AG10803 (cell line): ENCODE results near the gene SMAD7.

Source experiments
- DNase-seq: peaks from one replicate; pipeline ENCODE4 v3.0.0; 2010; ENCODE audit warnings: low read depth
- H3K4me3 ChIP-seq: 2 replicates; pipeline ENCODE4 v1.5.1; 2011; ENCODE audit warnings: mild to moderate bottlenecking, low read length, control low read depth
- TF ChIP-seq, protein P1 (sequence below): conservative IDR thresholded peaks from 2 replicates; pipeline ENCODE4 v1.5.1; 2011; ENCODE audit warnings: mild to moderate bottlenecking, low read length, control low read depth, inconsistent platforms

The SMAD7 gene

GRCh38 chr18:48896875-48897511 lies 53.8 kb downstream of the SMAD7 start:
- no peak overlapping the region for H3K4me3 ChIP-seq
- DNase-seq = peak; percentile 21
- TF ChIP-seq, protein P1, sequence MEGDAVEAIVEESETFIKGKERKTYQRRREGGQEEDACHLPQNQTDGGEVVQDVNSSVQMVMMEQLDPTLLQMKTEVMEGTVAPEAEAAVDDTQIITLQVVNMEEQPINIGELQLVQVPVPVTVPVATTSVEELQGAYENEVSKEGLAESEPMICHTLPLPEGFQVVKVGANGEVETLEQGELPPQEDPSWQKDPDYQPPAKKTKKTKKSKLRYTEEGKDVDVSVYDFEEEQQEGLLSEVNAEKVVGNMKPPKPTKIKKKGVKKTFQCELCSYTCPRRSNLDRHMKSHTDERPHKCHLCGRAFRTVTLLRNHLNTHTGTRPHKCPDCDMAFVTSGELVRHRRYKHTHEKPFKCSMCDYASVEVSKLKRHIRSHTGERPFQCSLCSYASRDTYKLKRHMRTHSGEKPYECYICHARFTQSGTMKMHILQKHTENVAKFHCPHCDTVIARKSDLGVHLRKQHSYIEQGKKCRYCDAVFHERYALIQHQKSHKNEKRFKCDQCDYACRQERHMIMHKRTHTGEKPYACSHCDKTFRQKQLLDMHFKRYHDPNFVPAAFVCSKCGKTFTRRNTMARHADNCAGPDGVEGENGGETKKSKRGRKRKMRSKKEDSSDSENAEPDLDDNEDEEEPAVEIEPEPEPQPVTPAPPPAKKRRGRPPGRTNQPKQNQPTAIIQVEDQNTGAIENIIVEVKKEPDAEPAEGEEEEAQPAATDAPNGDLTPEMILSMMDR = no peak

- H3K4me3 ChIP-seq = no peak overlapping the region
- DNase-seq = no peak
Observed at GRCh38 chr18:48896326-48896874, 54.4 kb downstream of the SMAD7 start.

DNA sequence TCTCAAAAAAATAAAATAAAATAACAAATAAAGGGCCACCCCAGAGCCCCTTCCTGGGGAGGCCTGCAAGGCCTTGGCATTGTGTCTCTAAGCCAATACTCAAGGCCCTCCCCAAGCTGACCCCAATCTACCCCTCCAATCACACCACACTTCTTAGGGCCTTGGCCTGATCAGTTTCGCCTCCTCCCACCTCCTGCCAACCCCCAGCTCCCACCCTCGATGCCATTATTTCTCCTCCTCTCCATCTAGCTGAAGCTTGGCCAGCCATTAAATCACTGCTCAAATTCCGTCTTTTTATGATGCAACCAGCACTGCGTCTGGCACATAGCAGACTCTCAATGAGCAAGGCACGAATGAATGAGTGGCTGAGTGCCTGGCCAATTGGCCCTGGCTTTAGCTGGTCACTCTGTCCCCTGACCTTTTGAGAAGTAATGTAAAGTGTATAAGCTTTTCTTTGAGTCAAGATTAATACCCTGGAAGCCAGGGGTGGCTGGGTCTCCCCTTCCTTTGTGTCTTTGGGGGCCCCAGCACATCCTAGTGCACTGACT lies 55.9 kb downstream of the SMAD7 start:
- no peak for DNase-seq
- H3K4me3 ChIP-seq = no peak overlapping the region
- TF ChIP-seq, protein P1 = no peak

More at GRCh38 chr18:48896326-48896874, 54.4 kb downstream of the SMAD7 start:
- TF ChIP-seq, protein P1 = no peak

DNA sequence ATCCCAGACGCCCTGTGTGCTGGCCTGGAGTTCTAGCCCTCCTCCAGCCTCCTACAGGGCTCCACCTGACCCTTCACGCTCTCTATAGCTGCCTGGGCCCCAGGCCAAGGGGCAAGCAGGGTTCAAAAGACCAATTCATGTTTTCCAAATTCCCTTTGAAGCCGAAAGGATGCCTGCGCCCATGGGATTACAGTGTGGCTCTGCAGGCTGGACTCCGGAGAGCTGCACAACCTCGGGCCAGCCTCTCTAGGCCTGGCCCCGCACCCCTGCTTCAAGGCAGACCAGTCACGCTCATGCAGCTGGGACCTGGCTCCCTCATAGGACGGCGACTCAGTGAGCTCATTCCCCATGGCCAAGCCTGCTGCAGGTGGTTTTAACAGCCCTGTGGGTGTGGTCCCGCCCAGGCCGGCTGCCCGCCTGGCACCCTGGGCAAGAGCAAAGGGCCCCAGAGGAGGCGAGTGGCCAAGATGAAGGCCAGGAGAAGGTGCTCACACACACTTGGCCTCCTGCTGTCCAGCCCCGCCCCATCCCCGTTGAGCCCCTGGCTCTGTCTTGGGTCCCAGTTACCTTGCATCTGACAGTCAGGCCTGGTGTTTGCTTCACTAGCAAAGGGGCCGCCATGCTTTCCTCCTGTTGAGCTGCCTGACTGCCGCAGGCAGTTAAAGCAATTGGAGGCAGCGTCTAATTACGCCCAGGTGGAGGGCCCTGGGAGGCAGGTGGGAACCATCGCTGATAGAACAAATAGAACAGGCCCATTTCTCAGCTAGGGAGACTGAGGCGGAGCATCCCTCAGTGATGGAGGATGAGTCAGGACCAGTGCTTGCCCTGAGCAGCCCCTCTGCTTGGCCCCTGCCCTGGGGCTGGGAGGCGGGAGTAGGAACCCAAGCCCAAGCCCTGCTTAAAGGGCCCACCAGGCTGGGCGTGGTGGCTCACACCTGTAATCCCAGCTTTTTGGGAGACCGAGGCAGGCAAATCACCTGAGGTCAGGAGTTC lies 56.9 kb downstream of the SMAD7 start:
- no peak overlapping the region for H3K4me3 ChIP-seq
- DNase-seq = no peak
- TF ChIP-seq, protein P1 = no peak

DNA sequence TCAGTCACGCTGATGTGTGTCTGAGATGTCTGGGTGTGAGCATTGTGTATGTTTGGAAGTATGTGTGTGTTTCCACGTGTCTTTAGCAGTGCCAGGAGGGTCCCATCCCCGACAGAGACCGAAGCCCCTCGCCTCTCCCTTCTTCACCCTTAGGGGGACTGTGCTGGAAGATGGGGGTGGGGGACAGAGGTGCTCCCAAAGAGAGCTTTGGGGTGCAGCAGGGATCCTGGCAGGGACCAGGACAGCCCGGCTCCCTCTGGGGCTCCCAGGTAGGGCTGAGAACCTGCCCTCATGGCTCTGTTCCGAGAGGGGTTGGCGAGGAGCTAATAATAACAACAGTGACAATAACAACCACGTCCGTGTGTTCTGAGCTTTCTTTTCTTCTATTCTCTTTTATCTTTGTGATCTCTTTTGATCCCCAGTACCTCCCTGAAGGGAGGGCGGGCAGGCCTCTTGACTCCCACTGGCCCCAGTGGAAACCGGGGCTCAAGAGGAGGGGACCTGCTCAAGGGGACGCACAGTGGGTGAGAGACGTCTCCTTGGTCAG lies 57.6 kb downstream of the SMAD7 start:
- TF ChIP-seq, protein P1 = no peak
- no peak for DNase-seq
- H3K4me3 ChIP-seq = no peak overlapping the region

DNA sequence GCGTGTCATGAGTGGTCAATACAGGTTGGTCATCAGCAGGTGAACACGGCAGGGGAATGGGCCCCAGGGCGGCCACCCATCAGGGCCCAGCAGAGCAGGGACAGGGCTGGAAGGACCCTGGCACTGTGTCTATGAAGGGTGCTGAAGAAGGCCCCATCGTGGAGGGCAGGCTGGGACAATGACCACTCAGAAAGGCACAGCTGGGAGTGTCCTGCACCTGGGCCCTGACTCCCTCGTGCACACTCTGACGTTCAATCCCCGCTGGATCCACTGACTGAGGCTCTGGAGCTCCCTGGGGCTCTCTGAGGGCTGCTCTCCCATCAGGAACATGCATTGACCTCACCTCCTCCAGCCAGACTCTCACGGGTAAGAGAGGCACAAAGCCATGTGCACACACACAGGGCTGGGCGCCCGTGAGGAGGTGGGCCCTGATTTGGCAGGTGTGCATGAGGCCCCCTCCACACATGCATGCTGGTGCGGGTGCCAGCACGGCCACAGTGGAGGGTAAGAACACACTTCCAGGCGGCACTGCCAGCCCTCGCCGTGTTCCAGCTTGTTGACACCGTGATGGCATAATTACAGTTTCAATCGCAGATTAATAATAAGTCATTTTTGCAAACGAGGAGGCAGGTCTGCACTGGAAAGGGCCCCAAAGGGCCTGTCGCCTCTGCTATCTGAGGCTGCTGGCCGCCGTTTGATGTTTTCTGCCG lies 58.5 kb downstream of the SMAD7 start:
- TF ChIP-seq, protein P1 = no peak
- no peak overlapping the region for H3K4me3 ChIP-seq
- DNase-seq = no peak
